ENCODE results near the gene SASS6.

The SASS6 gene

DNA sequence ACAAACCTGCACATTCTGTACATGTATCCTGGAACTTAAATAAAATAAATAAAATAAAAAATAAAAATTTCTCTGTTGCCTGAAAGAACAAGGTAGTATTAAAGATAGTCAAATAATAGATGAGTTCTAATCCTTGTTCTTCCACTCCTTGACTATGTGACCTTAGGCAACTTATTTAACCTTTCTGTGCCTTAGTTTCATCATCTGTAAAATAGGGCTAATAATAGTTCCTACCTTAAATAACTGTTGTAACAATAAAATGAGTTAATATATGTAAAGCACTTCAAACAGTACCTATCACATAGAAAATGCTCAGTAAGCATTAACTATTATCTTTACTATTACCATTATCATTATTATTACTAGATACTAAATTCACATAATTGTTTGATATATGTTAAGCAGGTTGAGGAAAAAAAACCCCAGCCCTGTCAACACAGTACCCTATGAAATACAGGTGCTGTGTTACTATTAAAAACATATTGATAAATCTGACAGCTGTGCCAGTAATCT is 23.1 kb downstream of the SASS6 start:
- DNase-seq (ENCODE audit: low spot score) = no peak

GRCh38 chr1:100107696-100108095 is 25.0 kb downstream of the SASS6 start:
- no peak for DNase-seq (ENCODE audit: low spot score)

DNA sequence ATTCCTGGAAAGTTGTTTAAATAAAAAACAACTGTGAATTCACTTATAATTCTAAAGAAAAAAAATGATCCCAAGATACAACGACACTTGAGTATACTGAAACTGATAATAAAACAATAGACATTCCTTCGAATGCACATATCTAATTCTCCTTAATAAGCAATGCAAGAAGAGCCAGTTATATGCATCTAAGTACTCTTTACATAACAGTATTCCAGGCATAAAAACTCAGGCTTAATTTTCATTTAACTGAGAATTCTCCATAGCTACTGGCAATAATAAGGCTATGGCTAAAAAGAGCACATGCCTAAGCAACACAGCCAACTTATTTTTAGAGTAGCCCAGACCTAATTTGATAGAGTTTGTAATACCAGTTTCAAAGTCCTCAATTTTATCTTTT is 31.2 kb downstream of the SASS6 start:
- no peak for DNase-seq (ENCODE audit: low spot score)

GRCh38 chr1:100100202-100100601 is 32.5 kb downstream of the SASS6 start:
- DNase-seq (ENCODE audit: low spot score) = peak; percentile 34

DNA sequence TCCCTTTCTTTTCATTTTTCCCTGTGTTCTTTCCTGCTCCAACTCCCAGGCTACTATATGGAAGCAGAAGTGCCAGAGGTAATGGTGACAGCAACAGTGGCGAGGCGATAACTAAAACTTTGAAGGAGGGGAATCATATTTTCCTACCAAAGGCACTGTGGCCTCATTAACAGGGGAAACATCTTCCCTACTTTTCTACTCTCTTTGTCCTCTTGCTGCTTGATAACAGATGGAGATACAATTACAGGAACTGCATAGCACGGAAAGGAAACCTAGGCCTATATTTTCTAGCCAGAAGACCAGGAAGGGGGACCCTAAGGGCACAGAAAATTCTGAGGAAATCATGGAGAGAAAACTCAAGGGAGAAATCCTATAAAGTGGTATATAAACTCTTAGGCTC is 42.3 kb downstream of the SASS6 start:
- DNase-seq (ENCODE audit: low spot score) = no peak

GRCh38 chr1:100089082-100089481 is 43.6 kb downstream of the SASS6 start:
- no peak for DNase-seq (ENCODE audit: low spot score)

- DNase-seq (ENCODE audit: low spot score) = no peak
Observed at GRCh38 chr1:100087396-100087795, 45.3 kb downstream of the SASS6 start.

- DNase-seq (ENCODE audit: low spot score) = no peak
Observed at GRCh38 chr1:100080331-100080730, 52.4 kb downstream of the SASS6 start.

DNA sequence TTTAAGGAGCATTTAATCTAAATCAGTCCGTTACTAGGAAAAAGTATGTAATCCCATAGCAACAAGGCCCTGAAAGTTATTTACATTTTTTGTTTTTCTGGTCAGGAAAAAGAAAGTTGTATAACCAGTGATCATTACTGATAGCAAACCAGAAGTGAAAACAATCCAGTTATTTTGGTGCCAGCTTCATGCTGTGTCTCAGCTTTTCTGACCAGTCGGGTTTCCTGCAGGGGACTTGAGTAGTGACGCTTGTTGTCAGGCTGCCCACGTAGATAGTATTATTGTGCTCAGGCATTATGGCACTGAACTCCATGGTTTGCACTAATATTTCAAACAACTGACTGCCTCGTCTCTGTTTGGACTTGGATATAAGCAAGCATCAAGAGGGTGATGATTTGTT is 55.2 kb downstream of the SASS6 start:
- DNase-seq (ENCODE audit: low spot score) = no peak

- DNase-seq (ENCODE audit: low spot score) = no peak
Observed at GRCh38 chr1:100076744-100077143, 56.0 kb downstream of the SASS6 start.

GRCh38 chr1:100076319-100076718 is 56.4 kb downstream of the SASS6 start:
- DNase-seq (ENCODE audit: low spot score) = no peak

DNA sequence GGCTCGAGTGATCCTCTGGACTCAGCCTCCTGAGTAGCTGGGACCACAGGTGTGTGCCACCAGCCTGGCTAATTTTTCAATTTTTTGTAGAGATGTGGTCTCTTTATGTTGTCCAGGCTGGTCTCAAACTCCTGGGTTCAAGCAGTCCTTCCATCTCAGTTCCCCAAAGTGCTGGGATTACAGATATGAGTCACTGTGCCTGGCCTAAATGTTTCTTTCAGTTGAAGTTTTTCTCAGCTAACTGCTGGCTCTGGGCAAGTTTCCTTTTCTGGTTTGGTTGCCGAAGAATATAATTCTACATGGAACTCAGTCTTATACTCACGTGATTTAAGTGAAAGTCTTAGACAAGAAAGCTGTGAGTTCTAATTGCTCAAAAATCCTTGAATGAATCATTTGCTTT is 57.0 kb downstream of the SASS6 start:
- no peak for DNase-seq (ENCODE audit: low spot score)

DNA sequence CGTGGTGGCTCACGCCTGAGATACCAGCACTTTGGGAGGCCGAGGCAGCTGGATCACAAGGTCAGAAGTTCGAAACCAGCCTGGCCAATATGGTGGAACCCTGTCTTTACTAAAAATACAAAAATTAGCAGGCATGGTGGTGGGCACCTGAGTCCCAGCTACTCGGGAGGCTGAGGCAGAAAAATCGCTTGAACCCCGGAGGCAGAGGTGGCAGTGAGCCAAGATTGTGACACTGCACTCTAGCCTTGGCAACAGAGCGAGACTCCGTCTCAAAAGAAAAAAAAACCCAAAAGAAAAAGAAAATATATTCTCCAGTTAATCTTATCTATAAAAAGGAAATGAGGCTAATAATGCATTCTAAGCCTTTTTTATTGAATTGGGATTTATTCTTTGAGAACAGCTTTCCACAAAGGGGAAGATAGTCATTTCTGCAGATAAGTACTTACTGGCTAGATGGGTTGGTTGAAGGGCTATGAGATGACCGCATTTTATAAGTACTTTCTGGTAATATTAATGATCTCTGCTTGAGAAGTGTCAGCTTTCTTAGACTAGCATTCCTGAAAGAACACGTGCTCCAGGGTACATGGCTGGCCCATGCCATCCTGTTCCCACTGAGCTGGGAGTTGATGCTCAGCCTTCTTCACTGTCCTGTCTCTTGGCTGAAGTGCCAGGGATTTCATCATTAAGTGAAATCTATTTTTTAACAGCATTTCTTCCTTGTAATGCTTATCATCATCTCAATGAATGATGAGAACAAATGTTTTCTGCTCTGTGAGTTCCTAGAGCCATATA is 57.9 kb downstream of the SASS6 start:
- no peak for DNase-seq (ENCODE audit: low spot score)

GRCh38 chr1:100073531-100073930 is 59.2 kb downstream of the SASS6 start:
- DNase-seq (ENCODE audit: low spot score) = no peak

DNA sequence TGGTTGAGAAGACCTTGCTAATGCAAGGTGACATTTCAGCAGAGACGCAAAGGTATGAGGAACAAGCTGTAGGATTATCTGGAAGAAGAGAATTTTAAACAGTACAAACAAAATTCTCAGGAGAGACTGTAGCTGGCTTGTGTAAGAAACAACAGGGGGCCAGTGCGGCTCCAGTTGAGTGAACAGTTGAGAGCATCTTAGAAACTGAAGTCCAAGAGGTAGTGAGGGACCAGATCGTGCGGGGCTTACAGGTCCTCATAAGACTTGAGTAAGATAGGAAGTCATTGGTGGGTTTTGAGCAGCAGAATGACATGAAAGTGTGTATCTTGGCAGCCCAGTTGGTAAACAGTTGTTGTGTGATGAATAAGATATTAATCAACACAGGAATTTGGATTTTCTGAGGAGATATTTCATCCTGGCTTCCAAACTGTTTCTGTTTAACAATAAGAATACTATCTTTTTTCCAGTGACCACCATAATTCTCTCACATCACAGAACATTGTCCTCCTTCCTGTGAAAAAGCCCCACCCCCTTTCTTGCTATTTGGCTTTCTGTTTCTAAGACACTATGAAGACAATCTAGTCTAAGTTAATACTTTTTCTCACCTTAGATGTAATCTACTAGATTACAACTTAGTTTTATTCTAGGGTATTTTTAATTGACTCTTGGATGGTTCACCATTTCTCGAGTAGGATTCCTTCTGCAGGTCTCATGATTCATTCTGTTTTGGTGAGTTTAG is 62.4 kb downstream of the SASS6 start:
- DNase-seq (ENCODE audit: low spot score) = no peak

GRCh38 chr1:100065969-100066227 is 66.8 kb downstream of the SASS6 start:
- DNase-seq (ENCODE audit: low spot score) = no peak

DNA sequence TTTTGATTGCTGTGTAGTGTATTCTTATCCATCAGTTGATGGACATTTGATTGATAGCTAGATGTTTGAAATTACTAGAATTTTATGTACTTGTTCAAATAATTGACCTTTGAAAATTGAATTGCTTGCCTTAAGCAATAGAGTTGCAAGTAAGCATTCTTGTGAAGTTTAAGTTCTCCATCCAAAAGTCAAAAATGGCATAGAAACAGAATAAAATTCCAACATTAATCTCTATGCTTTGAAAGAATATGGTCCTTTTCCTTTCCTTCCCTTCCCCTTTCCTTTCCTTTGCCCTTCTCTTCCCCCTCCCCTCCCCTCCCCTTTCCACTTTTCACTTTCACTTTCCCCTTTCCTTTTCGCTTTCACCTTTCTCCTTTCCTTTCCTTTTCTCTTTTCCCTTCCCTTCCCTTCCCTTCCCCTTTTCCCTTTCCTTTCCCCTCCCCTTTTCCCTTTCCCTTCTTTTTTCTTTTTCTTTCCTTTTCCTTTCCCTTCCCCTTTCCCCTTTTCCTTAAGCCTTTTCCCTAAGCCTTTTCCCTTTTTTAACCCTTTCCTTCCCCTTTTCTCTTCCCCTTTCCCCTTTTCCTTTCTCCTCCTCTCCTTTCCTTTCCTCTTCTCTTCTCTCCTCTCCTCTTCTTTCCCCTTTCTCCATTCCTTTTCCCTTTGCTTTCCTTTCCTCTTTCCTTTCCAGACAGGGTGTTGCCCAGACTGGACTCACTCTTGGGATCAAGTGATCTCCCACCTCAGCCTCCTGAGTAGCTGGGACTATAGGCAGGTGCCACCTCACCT is 67.4 kb downstream of the SASS6 start:
- DNase-seq (ENCODE audit: low spot score) = no peak

GRCh38 chr1:100061681-100062080 is 71.0 kb downstream of the SASS6 start:
- no peak for DNase-seq (ENCODE audit: low spot score)

DNA sequence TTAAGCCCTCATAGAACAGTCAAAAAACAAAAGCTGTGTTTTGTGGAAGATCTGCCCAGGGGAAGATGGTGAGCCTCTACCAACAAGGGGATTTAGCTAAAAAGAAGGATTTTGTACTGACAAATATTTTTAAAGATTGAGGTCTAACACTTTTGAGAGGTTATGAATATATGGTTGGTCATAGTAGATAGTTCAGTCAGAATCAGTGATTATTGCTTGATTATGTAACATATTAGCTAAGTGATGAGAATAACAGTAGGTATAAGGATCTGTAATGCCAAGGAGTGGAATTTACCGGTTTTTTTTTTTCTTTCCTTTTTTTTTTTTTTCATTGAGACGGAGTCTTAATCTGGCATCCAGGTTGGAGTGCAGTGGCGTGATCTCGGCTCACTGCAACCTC is 79.0 kb downstream of the SASS6 start:
- DNase-seq (ENCODE audit: low spot score) = no peak

DNA sequence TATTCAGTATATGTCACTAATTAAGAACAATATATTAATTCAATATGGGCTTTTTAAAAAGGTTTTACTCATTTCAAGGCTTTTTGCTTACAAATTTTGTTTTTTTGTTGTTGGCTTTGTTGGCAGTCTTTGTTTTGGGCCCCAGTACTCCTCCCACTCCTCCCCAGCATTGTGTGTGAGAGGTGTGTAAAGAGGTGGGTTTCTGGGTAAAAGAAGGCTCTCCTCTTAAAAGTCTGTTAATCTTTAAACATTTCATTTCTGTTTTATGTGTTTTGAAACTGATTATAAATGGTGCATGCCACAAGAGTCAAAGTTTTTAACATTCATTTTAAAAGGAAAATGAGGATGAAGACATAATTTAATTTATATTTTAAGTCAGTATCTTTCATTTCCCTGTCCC is 79.6 kb downstream of the SASS6 start:
- DNase-seq (ENCODE audit: low spot score) = no peak

DNA sequence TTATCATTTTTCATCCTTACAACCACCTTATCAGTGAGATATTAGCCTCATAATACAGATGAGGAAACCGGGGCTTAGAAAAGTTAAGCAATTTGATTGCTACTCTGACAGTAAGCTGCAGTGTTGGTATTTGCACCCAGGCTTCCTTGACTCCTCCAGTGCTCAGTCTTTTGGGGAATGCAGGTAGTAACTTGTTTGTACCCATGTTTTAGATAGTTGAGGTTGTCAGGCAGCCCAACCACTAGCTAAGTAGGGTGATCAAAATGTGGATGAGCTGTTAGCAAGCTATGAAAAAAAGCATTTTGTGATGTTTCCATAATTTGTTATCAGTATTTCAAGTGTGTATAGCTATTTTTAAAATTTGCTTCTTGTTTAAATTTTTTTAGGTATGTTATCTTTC is 80.8 kb downstream of the SASS6 start:
- DNase-seq (ENCODE audit: low spot score) = no peak

DNA sequence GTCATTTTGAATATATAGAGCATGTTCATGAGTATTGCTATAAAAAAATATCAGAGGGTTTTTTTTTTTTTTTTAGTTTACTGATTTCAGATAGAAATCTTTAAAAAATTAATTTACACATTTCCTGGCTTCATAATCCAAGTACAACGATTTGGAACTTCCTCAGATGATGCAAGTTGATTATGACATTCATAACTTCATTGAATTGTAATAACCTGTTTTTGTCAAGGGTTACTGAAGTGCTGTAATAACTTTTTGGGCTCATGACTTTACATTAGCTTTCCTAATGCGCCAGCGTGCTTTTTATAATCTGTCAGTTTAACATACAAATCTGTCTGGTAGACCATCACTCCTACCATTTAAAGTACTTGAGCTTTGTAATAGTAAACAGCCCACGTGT is 81.3 kb downstream of the SASS6 start:
- no peak for DNase-seq (ENCODE audit: low spot score)

DNA sequence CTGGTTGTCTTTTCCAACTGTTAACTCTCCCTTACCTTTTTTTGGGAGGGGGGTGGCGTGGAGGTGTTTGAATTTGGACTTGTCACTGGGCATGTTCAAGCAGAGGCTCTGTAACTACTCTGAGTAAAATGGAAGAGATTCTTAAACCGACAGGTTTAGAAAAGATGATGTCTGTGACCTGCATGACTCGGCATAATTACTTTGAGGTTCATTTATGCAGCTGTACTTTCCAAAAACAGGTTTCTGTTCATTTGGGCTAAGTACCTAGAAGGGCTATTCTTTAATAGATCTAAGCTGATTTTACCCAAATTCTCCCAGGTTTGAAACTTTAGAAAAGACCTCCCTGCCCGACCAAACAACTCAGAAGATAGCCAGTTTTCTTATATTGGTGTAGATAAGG is 82.6 kb downstream of the SASS6 start:
- DNase-seq (ENCODE audit: low spot score) = no peak
